ENCODE results near the gene TRAF2. TPM values are rescaled to one million over a fixed set of nuclear protein-coding genes. Genes with fewer than 3 reads are reported as not detected.

Gene TRAF2
- total RNA-seq, 1 experiment from 2014 or later, result 29.2 TPM

GRCh38 chr9:136928591-136928990 is 42.3 kb downstream of the TRAF2 start:
- CTCF ChIA-PET, result interaction anchor here (0.6 kb wide), 1 partner anchor 131 kb away, joined by 4 read pairs; no protein-coding TSS in a partner anchor
- POLR2A ChIA-PET (ENCODE audit: low non-redundant PET), result no interaction called here
- no peaks in the 10 kb centered on the region for H3K9me3 ChIP-seq (ENCODE audit: low read depth, low read length, poor library complexity, severe bottlenecking)
- H3K4me3 ChIP-seq (ENCODE audit: low read depth, low read length, poor library complexity, severe bottlenecking), result no peak overlapping the region
- no TSS peak for BruUV-seq (replicated peaks)
- H3K36me3 ChIP-seq (ENCODE audit: insufficient read depth, low read length, poor library complexity, severe bottlenecking), result peaks cover 21% of the 10 kb centered on the region
- intact Hi-C loops (cut with micrococcal nuclease; ENCODE audit: unreplicated experiment), result no loop called here
- TF ChIP-seq EZH2 (IDR thresholded peaks at IDR 0.05; ENCODE audit: borderline replicate concordance, low read depth, low read length, poor library complexity, severe bottlenecking), result no peak
- TF ChIP-seq, protein P1, sequence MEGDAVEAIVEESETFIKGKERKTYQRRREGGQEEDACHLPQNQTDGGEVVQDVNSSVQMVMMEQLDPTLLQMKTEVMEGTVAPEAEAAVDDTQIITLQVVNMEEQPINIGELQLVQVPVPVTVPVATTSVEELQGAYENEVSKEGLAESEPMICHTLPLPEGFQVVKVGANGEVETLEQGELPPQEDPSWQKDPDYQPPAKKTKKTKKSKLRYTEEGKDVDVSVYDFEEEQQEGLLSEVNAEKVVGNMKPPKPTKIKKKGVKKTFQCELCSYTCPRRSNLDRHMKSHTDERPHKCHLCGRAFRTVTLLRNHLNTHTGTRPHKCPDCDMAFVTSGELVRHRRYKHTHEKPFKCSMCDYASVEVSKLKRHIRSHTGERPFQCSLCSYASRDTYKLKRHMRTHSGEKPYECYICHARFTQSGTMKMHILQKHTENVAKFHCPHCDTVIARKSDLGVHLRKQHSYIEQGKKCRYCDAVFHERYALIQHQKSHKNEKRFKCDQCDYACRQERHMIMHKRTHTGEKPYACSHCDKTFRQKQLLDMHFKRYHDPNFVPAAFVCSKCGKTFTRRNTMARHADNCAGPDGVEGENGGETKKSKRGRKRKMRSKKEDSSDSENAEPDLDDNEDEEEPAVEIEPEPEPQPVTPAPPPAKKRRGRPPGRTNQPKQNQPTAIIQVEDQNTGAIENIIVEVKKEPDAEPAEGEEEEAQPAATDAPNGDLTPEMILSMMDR (conservative IDR thresholded peaks at IDR 0.05; ENCODE audit: low read depth, low read length), result no peak
- H3K27me3 ChIP-seq (replicated peaks; ENCODE audit: insufficient read depth, low read depth, low read length, poor library complexity), result no peaks in the 10 kb centered on the region
- no peak overlapping the region for H3K27ac ChIP-seq (ENCODE audit: low read depth, low read length, poor library complexity, severe bottlenecking)
- H3K4me1 ChIP-seq (ENCODE audit: insufficient read depth, low read length, poor library complexity, severe bottlenecking), result no peaks in the 10 kb centered on the region
- DNase-seq (ENCODE audit: low spot score), result no peak

DNA sequence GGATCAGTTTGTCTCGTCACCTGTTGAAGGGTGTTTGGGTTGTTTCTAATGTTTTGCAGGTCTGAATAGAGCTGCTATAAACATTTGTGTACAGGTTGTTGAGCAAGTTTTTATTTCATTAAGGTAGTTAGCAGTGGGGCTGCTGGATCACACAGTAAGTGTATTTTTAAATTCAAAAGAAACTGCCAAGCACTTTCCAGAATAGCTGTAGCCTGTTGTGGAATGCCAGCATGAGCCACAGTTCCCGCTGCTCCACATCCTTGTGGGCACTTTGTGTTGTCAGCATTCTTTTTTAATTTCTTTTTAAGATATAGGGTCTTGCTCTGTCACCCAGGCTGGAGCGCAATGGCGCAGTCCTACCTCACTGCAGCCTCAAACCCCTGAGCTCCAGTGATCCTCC is 43.7 kb downstream of the TRAF2 start:
- no peak for DNase-seq (ENCODE audit: low spot score)
- Histone ChIP-seq H3K36me3 (ENCODE audit: insufficient read depth, low read length, poor library complexity, severe bottlenecking) (peaks cover 15% of the 10 kb centered on the region), H3K27me3 (replicated peaks; ENCODE audit: insufficient read depth, low read depth, low read length, poor library complexity) (no peaks in the 10 kb centered on the region), H3K9me3 (ENCODE audit: low read depth, low read length, poor library complexity, severe bottlenecking) (no peaks in the 10 kb centered on the region), H3K4me3 (ENCODE audit: low read depth, low read length, poor library complexity, severe bottlenecking) (no peak overlapping the region), H3K27ac (ENCODE audit: low read depth, low read length, poor library complexity, severe bottlenecking) (no peak overlapping the region), H3K4me1 (ENCODE audit: insufficient read depth, low read length, poor library complexity, severe bottlenecking) (no peaks in the 10 kb centered on the region)
- POLR2A ChIA-PET (ENCODE audit: low non-redundant PET), result no interaction called here
- no TSS peak for BruUV-seq (replicated peaks)
- intact Hi-C loops (cut with micrococcal nuclease; ENCODE audit: unreplicated experiment), result no loop called here
- CTCF ChIA-PET, result no interaction called here
- TF ChIP-seq, protein P1 (conservative IDR thresholded peaks at IDR 0.05; ENCODE audit: low read depth, low read length), result no peak
- no peak for TF ChIP-seq EZH2 (IDR thresholded peaks at IDR 0.05; ENCODE audit: borderline replicate concordance, low read depth, low read length, poor library complexity, severe bottlenecking)

DNA sequence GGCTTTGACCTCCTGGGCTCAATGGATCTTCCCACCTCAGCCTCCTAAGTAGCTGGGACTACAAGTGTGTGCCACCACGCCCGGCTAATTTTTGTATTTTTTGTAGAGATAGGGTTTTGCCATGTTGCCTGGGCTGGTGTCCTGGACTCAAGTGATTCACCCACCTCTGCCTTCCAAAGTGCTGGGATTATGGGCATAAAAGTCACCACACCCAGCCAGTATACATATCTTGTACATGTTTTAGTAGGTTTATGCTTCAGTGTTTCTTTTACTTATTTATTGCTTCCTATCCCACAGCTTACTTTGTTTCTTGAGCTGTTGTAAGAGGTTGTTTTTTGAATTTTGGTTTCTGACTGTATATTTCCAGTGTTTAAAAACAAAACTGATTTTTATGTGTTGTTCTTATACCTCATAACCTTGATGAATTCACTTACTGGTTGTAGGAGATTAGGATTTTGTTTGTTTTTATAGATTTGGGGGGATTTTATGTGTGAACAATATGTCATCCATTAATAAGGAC is 45.4 kb downstream of the TRAF2 start:
- intact Hi-C loops (cut with micrococcal nuclease; ENCODE audit: unreplicated experiment), result no loop called here
- TF ChIP-seq, protein P1 (conservative IDR thresholded peaks at IDR 0.05; ENCODE audit: low read depth, low read length), result no peak
- TF ChIP-seq EZH2 (IDR thresholded peaks at IDR 0.05; ENCODE audit: borderline replicate concordance, low read depth, low read length, poor library complexity, severe bottlenecking), result no peak
- no peaks in the 10 kb centered on the region for H3K9me3 ChIP-seq (ENCODE audit: low read depth, low read length, poor library complexity, severe bottlenecking)
- no TSS peak for BruUV-seq (replicated peaks)
- CTCF ChIA-PET, result no interaction called here
- H3K27ac ChIP-seq (ENCODE audit: low read depth, low read length, poor library complexity, severe bottlenecking), result no peak overlapping the region
- no peaks in the 10 kb centered on the region for H3K4me1 ChIP-seq (ENCODE audit: insufficient read depth, low read length, poor library complexity, severe bottlenecking)
- POLR2A ChIA-PET (ENCODE audit: low non-redundant PET), result no interaction called here
- no peak overlapping the region for H3K4me3 ChIP-seq (ENCODE audit: low read depth, low read length, poor library complexity, severe bottlenecking)
- H3K36me3 ChIP-seq (ENCODE audit: insufficient read depth, low read length, poor library complexity, severe bottlenecking), result peaks cover 3% of the 10 kb centered on the region
- no peak for DNase-seq (ENCODE audit: low spot score)
- H3K27me3 ChIP-seq (replicated peaks; ENCODE audit: insufficient read depth, low read depth, low read length, poor library complexity), result no peaks in the 10 kb centered on the region
